Tibial nerve (tissue), 4 donors: Measurements from ENCODE around the gene HRH2. TPM values are rescaled to one million over a fixed set of nuclear protein-coding genes. Genes with fewer than 3 reads are reported as not detected.

Experiments used
- DNase-seq, 2 donors: peaks; one replicate each; pipeline ENCODE4 v3.0.0-alpha.2; 2019; ENCODE audit warnings: low spot score in 2 of 2
- H3K27ac ChIP-seq, 4 donors: fragments of 200-600 bp; sonication (generic) in 3 of 4; one replicate each; pipeline ENCODE4 v1.5.1; 2017 to 2019; ENCODE audit warnings: mild to moderate bottlenecking in 1 of 4
- H3K27me3 ChIP-seq, 2 donors: fragments of 200-600 bp; sonication (generic) in 1 of 2; one replicate each; pipeline versions ENCODE4 v1.5.1 to v1.6.0; 2017 to 2019
- H3K36me3 ChIP-seq, 3 donors: fragments of 200-600 bp; sonication (generic); one replicate each; pipeline ENCODE4 v1.5.1; 2018 to 2019
- H3K4me1 ChIP-seq, 4 donors: fragments of 200-600 bp; sonication (generic) in 3 of 4; one replicate each; pipeline ENCODE4 v1.5.1; 2017 to 2019
- H3K4me3 ChIP-seq, 4 donors: fragments of 200-600 bp; sonication (generic) in 3 of 4; one replicate each; pipeline ENCODE4 v1.5.1; 2017 to 2019; ENCODE audit warnings: mild to moderate bottlenecking in 1 of 4, moderate library complexity in 1 of 4
- H3K9me3 ChIP-seq, 4 donors: fragments of 200-600 bp; sonication (generic) in 3 of 4; one replicate each; pipeline ENCODE4 v1.5.1; 2017 to 2019
- CTCF ChIP-seq, 5 experiments: fragments of 200-600 bp in 3 of 5; fragments of 450-650 bp in 2 of 5; sonication (generic) in 3 of 5; IDR thresholded peaks; one replicate each; pipeline ENCODE4 v1.5.1; 2016 to 2019; ENCODE audit warnings: antibody characterized with exemption in 5 of 5, mild to moderate bottlenecking in 3 of 5, moderate library complexity in 2 of 5
- EP300 ChIP-seq, 2 donors: sonication (generic); formaldehyde crosslinking; IDR thresholded peaks; one replicate each; pipeline ENCODE4 v1.6.1; 2017; ENCODE audit warnings: antibody characterized with exemption in 2 of 2, mild to moderate bottlenecking in 1 of 2
- POLR2A ChIP-seq, 2 donors: fragments of 450-650 bp; IDR thresholded peaks; one replicate each; pipeline ENCODE4 v1.6.1; 2017; ENCODE audit warnings: antibody characterized with exemption in 2 of 2, mild to moderate bottlenecking in 2 of 2, moderate library complexity in 2 of 2
- WGBS, 2 donors: methylation state at CpG; one replicate each; pipeline ENCODE4 v1.1.5; 2018; 5-methylcytosine and 5-hydroxymethylcytosine counted together
- total RNA-seq, 4 donors: library from RNA; depleted of rRNA; stranded (reverse); fragments of >200 nt; gene quantifications; one replicate each; pipeline ENCODE4 v1.1.0, GENCODE V29; 2016

The HRH2 gene
- total RNA-seq, 4 donors from 2014 or later: 0.84 to 9.3 (median 3.4) TPM

- 65 to 69% methylated on average over 5 of the region's 5 CpGs for WGBS, 2 donors
- no peak overlapping the region for H3K27ac ChIP-seq
- no peaks in the 10 kb centered on the region for H3K27me3 ChIP-seq
- peaks cover 0 to 8% (median 3%) of the 10 kb centered on the region in 4 donors for H3K4me1 ChIP-seq
- H3K9me3 ChIP-seq: peaks cover 0 to 6% (median 0%) of the 10 kb centered on the region in 4 donors
- no peaks in the 10 kb centered on the region for H3K36me3 ChIP-seq
- H3K4me3 ChIP-seq: no peak overlapping the region
- TF ChIP-seq EP300 (IDR thresholded peaks at IDR 0.05): no peak
- no peak for DNase-seq
Observed at GRCh38 chr5:175691761-175692160, 33.9 kb downstream of the HRH2 start.

- Histone ChIP-seq H3K4me1 (peaks cover 0 to 8% (median 3%) of the 10 kb centered on the region in 4 donors), H3K9me3 (peaks cover 0 to 2% (median 0%) of the 10 kb centered on the region in 4 donors), H3K36me3 (no peaks in the 10 kb centered on the region), H3K4me3 (no peak overlapping the region), H3K27ac (peak overlapping the region in 1 of 4 donors; percentile 60), H3K27me3 (no peaks in the 10 kb centered on the region)
- TF ChIP-seq CTCF (IDR thresholded peaks at IDR 0.05): no peak
- no peak for TF ChIP-seq EP300 (IDR thresholded peaks at IDR 0.05)
- TF ChIP-seq POLR2A (IDR thresholded peaks at IDR 0.05): no peak
- WGBS, 2 donors: 82 to 83% methylated on average over 16 of the region's 16 CpGs
- DNase-seq: no peak
Observed at GRCh38 chr5:175692235-175692995, 34.5 kb downstream of the HRH2 start.

- no peak for DNase-seq
- H3K27me3 ChIP-seq: no peaks in the 10 kb centered on the region
- H3K27ac ChIP-seq: peak overlapping the region in 1 of 4 donors; percentile 60
- TF ChIP-seq POLR2A (IDR thresholded peaks at IDR 0.05): no peak
- TF ChIP-seq CTCF (IDR thresholded peaks at IDR 0.05): no peak
- TF ChIP-seq EP300 (IDR thresholded peaks at IDR 0.05): peak in 1 of 2 donors; percentile 19
- H3K4me3 ChIP-seq: no peak overlapping the region
- no peaks in the 10 kb centered on the region for H3K36me3 ChIP-seq
- H3K9me3 ChIP-seq: no peaks in the 10 kb centered on the region
- 51 to 62% methylated on average over 12 of the region's 12 CpGs for WGBS, 2 donors
- H3K4me1 ChIP-seq: peaks cover 0 to 8% (median 3%) of the 10 kb centered on the region in 4 donors
Observed at GRCh38 chr5:175692996-175693710, 35.3 kb downstream of the HRH2 start.

GRCh38 chr5:175693741-175694140 is 35.9 kb downstream of the HRH2 start:
- Histone ChIP-seq H3K4me3 (no peak overlapping the region), H3K36me3 (no peaks in the 10 kb centered on the region), H3K27ac (peak overlapping the region in 1 of 4 donors; percentile 7), H3K4me1 (peaks cover 0 to 8% (median 3%) of the 10 kb centered on the region in 4 donors), H3K27me3 (no peaks in the 10 kb centered on the region), H3K9me3 (no peaks in the 10 kb centered on the region)
- no peak for DNase-seq
- WGBS, 2 donors: 65 to 67% methylated on average over 5 of the region's 5 CpGs
- TF ChIP-seq POLR2A (IDR thresholded peaks at IDR 0.05): no peak
- no peak for TF ChIP-seq CTCF (IDR thresholded peaks at IDR 0.05)
- TF ChIP-seq EP300 (IDR thresholded peaks at IDR 0.05): no peak

GRCh38 chr5:175694371-175695160 is 36.7 kb downstream of the HRH2 start:
- no peaks in the 10 kb centered on the region for H3K9me3 ChIP-seq
- WGBS, 2 donors: 72 to 76% methylated on average over 12 to 13 of the region's 13 CpGs
- TF ChIP-seq CTCF (IDR thresholded peaks at IDR 0.05) (no peak), POLR2A (IDR thresholded peaks at IDR 0.05) (no peak), EP300 (IDR thresholded peaks at IDR 0.05) (no peak)
- no peak overlapping the region for H3K4me3 ChIP-seq
- peak overlapping the region in 2 of 4 donors; percentile 7 to 16 for H3K27ac ChIP-seq
- H3K4me1 ChIP-seq: peaks cover 0 to 8% (median 3%) of the 10 kb centered on the region in 4 donors
- DNase-seq: no peak
- H3K27me3 ChIP-seq: no peaks in the 10 kb centered on the region
- no peaks in the 10 kb centered on the region for H3K36me3 ChIP-seq
